OCI-LY1 (cell line): ENCODE results near the gene NUDT9.
"Not testable (repeated sequence)": the region's sequence is repeated elsewhere in the genome, so short reads cannot be mapped to it uniquely, and the experiment has no call there.

Experiments used
- H2AFZ ChIP-seq: fragments of 200-600 bp; sonication (generic), shearing (Covaris generic); 2 replicates; pipeline ENCODE4 v1.6.0; 2014; ENCODE audit warnings: antibody characterized with exemption, mild to moderate bottlenecking, low read length
- H3F3A ChIP-seq: fragments of 200-600 bp; sonication (generic), shearing (Covaris generic); 2 replicates; pipeline ENCODE4 v1.6.0; 2014; ENCODE audit warnings: mild to moderate bottlenecking, antibody characterized with exemption, low read length, moderate library complexity; ENCODE audit not compliant: insufficient read depth
- H3K27ac ChIP-seq: fragments of 200-600 bp; sonication (generic); 2 replicates; pipeline ENCODE4 v1.5.1; 2014; ENCODE audit warnings: low read length, mixed run types, mild to moderate bottlenecking, low read depth; ENCODE audit not compliant: poor library complexity, severe bottlenecking
- H3K27me3 ChIP-seq: fragments of 200-600 bp; sonication (generic); 2 replicates; pipeline ENCODE4 v1.6.0; 2014; ENCODE audit warnings: antibody characterized with exemption, mild to moderate bottlenecking, low read length, moderate library complexity; ENCODE audit not compliant: insufficient read depth
- H3K36me3 ChIP-seq: fragments of 200-600 bp; sonication (generic); 2 replicates; pipeline ENCODE4 v1.6.1; 2014; ENCODE audit warnings: mild to moderate bottlenecking, antibody characterized with exemption, low read length, moderate library complexity, mixed read lengths; ENCODE audit not compliant: insufficient read depth
- H3K4me1 ChIP-seq: fragments of 200-600 bp; sonication (generic); 2 replicates; pipeline ENCODE4 v1.5.1; 2014; ENCODE audit warnings: mild to moderate bottlenecking, low read length, moderate library complexity; ENCODE audit not compliant: insufficient read depth, severe bottlenecking
- H3K4me2 ChIP-seq: fragments of 200-600 bp; sonication (generic), shearing (Covaris generic); 2 replicates; pipeline ENCODE4 v1.6.1; 2014; ENCODE audit warnings: low read length
- H3K4me3 ChIP-seq: fragments of 200-600 bp; sonication (generic); 2 replicates; pipeline ENCODE4 v1.5.1; 2014; ENCODE audit warnings: low read length, low read depth, mild to moderate bottlenecking, mixed read lengths; ENCODE audit not compliant: poor library complexity, severe bottlenecking
- H3K79me2 ChIP-seq: fragments of 200-600 bp; shearing (Covaris generic); 2 replicates; pipeline ENCODE4 v1.6.1; 2016; ENCODE audit warnings: mixed run types, low read length, mixed read lengths; ENCODE audit not compliant: insufficient read depth
- H3K9ac ChIP-seq: fragments of 200-600 bp; sonication (generic), shearing (Covaris generic); 2 replicates; pipeline ENCODE4 v1.6.1; 2014; ENCODE audit warnings: mild to moderate bottlenecking, low read length, mixed read lengths
- H3K9me2 ChIP-seq: fragments of 200-600 bp; sonication (generic), shearing (Covaris generic); 2 replicates; pipeline ENCODE4 v1.6.1; 2014; ENCODE audit warnings: low read depth, mild to moderate bottlenecking, low read length, mixed read lengths
- H3K9me3 ChIP-seq: fragments of 200-600 bp; shearing (Covaris generic); 2 replicates; pipeline ENCODE4 v1.6.1; 2014; ENCODE audit warnings: low read length, mixed read lengths
- H4K20me1 ChIP-seq: fragments of 200-600 bp; sonication (generic), shearing (Covaris generic); 2 replicates; pipeline ENCODE4 v1.6.0; 2016; ENCODE audit warnings: mild to moderate bottlenecking, low read length; ENCODE audit not compliant: insufficient read depth
- CTCF ChIP-seq: fragments of 200-600 bp; sonication (generic), shearing (Covaris generic); IDR thresholded peaks from 2 replicates; pipeline ENCODE4 v1.5.1; 2017; ENCODE audit warnings: mild to moderate bottlenecking, antibody characterized with exemption, low read length, moderate library complexity, mixed read lengths
- EZH2 ChIP-seq: fragments of 200-600 bp; sonication (generic), shearing (Covaris generic); IDR thresholded peaks from 2 replicates; pipeline ENCODE4 v1.8.0; 2017; ENCODE audit warnings: borderline replicate concordance, mixed run types, mild to moderate bottlenecking, antibody characterized with exemption, low read length, moderate library complexity, mixed read lengths

The NUDT9 gene

GRCh38 chr4:87489678-87490077 lies 67.3 kb downstream of the NUDT9 start:
- Histone ChIP-seq H3K27ac (no peak overlapping the region), H3K9ac (no peak overlapping the region), H3K4me2 (no peak overlapping the region), H3K27me3 (no peaks in the 10 kb centered on the region), H2AFZ (no peak overlapping the region), H3K9me2 (no peaks in the 10 kb centered on the region), H3K79me2 (no peaks in the 10 kb centered on the region), H4K20me1 (no peaks in the 10 kb centered on the region), H3K9me3 (no peaks in the 10 kb centered on the region), H3K36me3 (no peaks in the 10 kb centered on the region), H3K4me1 (no peaks in the 10 kb centered on the region), H3K4me3 (no peak overlapping the region), H3F3A (no peaks in the 10 kb centered on the region)
- no peak for TF ChIP-seq CTCF

GRCh38 chr4:87490664-87491369 lies 68.4 kb downstream of the NUDT9 start:
- Histone ChIP-seq H2AFZ (no peak overlapping the region), H4K20me1 (no peaks in the 10 kb centered on the region), H3K4me1 (no peaks in the 10 kb centered on the region), H3K79me2 (no peaks in the 10 kb centered on the region), H3K9me2 (no peaks in the 10 kb centered on the region), H3K9ac (no peak overlapping the region), H3K27ac (no peak overlapping the region), H3K36me3 (no peaks in the 10 kb centered on the region), H3K9me3 (no peaks in the 10 kb centered on the region), H3K27me3 (no peaks in the 10 kb centered on the region), H3K4me2 (no peak overlapping the region), H3K4me3 (no peak overlapping the region), H3F3A (no peaks in the 10 kb centered on the region)
- TF ChIP-seq EZH2 (no peak), CTCF (no peak)

GRCh38 chr4:87491436-87491835 lies 69.1 kb downstream of the NUDT9 start:
- Histone ChIP-seq H3K27ac (no peak overlapping the region), H3K4me2 (no peak overlapping the region), H3F3A (no peaks in the 10 kb centered on the region), H3K36me3 (no peaks in the 10 kb centered on the region), H2AFZ (no peak overlapping the region), H3K4me1 (no peaks in the 10 kb centered on the region), H3K9ac (no peak overlapping the region), H3K79me2 (no peaks in the 10 kb centered on the region), H3K9me3 (no peaks in the 10 kb centered on the region), H3K27me3 (no peaks in the 10 kb centered on the region), H4K20me1 (no peaks in the 10 kb centered on the region), H3K9me2 (no peaks in the 10 kb centered on the region), H3K4me3 (no peak overlapping the region)
- TF ChIP-seq CTCF: no peak
- no peak for TF ChIP-seq EZH2

GRCh38 chr4:87491851-87492250 lies 69.5 kb downstream of the NUDT9 start:
- H2AFZ ChIP-seq, H3K9me2 ChIP-seq, H3K36me3 ChIP-seq, H3K9ac ChIP-seq, H3K4me3 ChIP-seq, H4K20me1 ChIP-seq, H3K27ac ChIP-seq, H3F3A ChIP-seq, H3K27me3 ChIP-seq, H3K4me2 ChIP-seq, H3K79me2 ChIP-seq, H3K4me1 ChIP-seq, H3K9me3 ChIP-seq: not testable (repeated sequence)
